WERI-Rb-1 (cell line): ENCODE measurements around the gene DNAAF8.
A peak's percentile ranks its signal among the peaks of the same experiment; 100 is the strongest.

Experiments used
- DNase-seq: peaks from one replicate; pipeline ENCODE4 v3.0.0-alpha.2; 2020
- H3K27ac ChIP-seq: fragments of 250-450 bp; sonication (Bioruptor Pico); 2 replicates; pipeline ENCODE4 v1.5.1; 2020; ENCODE audit warnings: mild to moderate bottlenecking, moderate library complexity
- H3K27me3 ChIP-seq: fragments of 250-450 bp; sonication (Bioruptor Pico); 2 replicates; pipeline ENCODE4 v1.5.1; 2021; ENCODE audit warnings: mild to moderate bottlenecking, low read depth, moderate library complexity; ENCODE audit not compliant: insufficient read depth, severe bottlenecking
- H3K36me3 ChIP-seq: fragments of 250-450 bp; sonication (Bioruptor Pico); 2 replicates; pipeline ENCODE4 v1.5.1; 2020; ENCODE audit warnings: mild to moderate bottlenecking, moderate library complexity
- H3K4me3 ChIP-seq: 2 replicates; pipeline ENCODE4 v1.5.1; 2011; ENCODE audit warnings: low read depth, mild to moderate bottlenecking, control low read depth, low read length
- H3K9me3 ChIP-seq: fragments of 250-450 bp; sonication (Bioruptor Pico); 2 replicates; pipeline ENCODE4 v1.5.1; 2021; ENCODE audit warnings: mild to moderate bottlenecking, moderate library complexity; ENCODE audit not compliant: severe bottlenecking
- TF ChIP-seq, protein P1 (sequence below): IDR thresholded peaks from 2 replicates; pipeline ENCODE4 v1.5.1; 2011; ENCODE audit warnings: low read depth, mild to moderate bottlenecking, control low read depth, inconsistent platforms, low read length

DNAAF8 gene

DNA sequence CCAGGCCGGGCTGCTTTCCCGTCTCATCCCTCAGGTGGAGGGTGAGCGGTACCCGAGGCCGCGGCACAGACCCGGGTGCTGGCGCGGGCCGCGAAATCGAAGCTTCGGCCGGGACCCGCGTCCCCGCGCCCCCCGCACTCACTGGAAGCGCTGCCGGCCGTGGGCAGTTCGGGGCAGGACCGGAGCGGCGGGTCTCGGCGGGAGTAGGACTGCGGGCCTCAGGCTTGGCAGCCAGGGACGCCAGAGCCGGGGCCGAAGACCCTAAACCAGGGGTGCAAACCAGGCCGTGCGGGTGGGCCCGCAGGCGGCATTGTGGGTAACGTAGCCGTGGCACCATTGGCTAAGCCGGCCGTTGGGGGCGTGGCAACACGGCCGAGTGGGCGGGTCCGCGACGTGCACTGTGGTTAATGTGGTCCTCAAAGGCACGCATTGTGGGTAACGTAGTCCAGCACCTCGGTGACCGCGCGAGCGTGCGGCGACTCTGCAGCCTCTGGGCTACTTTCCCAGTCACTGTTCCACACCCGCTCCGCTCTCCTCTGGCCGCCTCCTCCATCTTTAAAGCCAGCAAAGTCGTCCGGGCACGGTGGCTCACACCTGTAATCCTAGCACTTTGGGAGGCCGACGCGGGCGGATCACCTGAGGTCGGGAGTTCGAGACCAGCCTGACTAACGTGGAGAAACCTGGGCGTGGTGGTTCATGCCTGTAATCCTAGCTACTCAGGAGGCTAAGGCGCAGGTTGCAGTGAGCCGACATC lies 32.7 kb downstream of the DNAAF8 start, which contains the start of gene ZNF500:
Gene ZNF500 (minus strand): TSS at position 288 of the 754 bp plus-strand sequence. CDS start 1,184 bp downstream, outside the sequence.
- Histone ChIP-seq H3K27me3 (no peaks in the 10 kb centered on the region), H3K9me3 (no peaks in the 10 kb centered on the region), H3K27ac (peak within 1 kb of the TSS; percentile 77), H3K36me3 (peaks cover 31% of the 10 kb centered on the region), H3K4me3 (peak within 1 kb of the TSS; percentile 93)
- DNase-seq = peak; percentile 98
- TF ChIP-seq, protein P1, sequence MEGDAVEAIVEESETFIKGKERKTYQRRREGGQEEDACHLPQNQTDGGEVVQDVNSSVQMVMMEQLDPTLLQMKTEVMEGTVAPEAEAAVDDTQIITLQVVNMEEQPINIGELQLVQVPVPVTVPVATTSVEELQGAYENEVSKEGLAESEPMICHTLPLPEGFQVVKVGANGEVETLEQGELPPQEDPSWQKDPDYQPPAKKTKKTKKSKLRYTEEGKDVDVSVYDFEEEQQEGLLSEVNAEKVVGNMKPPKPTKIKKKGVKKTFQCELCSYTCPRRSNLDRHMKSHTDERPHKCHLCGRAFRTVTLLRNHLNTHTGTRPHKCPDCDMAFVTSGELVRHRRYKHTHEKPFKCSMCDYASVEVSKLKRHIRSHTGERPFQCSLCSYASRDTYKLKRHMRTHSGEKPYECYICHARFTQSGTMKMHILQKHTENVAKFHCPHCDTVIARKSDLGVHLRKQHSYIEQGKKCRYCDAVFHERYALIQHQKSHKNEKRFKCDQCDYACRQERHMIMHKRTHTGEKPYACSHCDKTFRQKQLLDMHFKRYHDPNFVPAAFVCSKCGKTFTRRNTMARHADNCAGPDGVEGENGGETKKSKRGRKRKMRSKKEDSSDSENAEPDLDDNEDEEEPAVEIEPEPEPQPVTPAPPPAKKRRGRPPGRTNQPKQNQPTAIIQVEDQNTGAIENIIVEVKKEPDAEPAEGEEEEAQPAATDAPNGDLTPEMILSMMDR = no peak

GRCh38 chr16:4767872-4768548 lies 33.7 kb downstream of the DNAAF8 start:
- no peak for DNase-seq
- no peaks in the 10 kb centered on the region for H3K27me3 ChIP-seq
- peaks cover 22% of the 10 kb centered on the region for H3K36me3 ChIP-seq
- TF ChIP-seq, protein P1 = no peak
- no peak overlapping the region for H3K4me3 ChIP-seq
- H3K27ac ChIP-seq = no peak overlapping the region
- H3K9me3 ChIP-seq = no peaks in the 10 kb centered on the region

- Histone ChIP-seq H3K27me3 (no peaks in the 10 kb centered on the region), H3K4me3 (no peak overlapping the region), H3K27ac (no peak overlapping the region), H3K36me3 (peaks cover 16% of the 10 kb centered on the region), H3K9me3 (no peaks in the 10 kb centered on the region)
- TF ChIP-seq, protein P1 = no peak
- DNase-seq = no peak
Observed at GRCh38 chr16:4768549-4769305, 34.4 kb downstream of the DNAAF8 start.

GRCh38 chr16:4769306-4769638 lies 34.9 kb downstream of the DNAAF8 start:
- H3K4me3 ChIP-seq = no peak overlapping the region
- no peak overlapping the region for H3K27ac ChIP-seq
- no peaks in the 10 kb centered on the region for H3K27me3 ChIP-seq

DNA sequence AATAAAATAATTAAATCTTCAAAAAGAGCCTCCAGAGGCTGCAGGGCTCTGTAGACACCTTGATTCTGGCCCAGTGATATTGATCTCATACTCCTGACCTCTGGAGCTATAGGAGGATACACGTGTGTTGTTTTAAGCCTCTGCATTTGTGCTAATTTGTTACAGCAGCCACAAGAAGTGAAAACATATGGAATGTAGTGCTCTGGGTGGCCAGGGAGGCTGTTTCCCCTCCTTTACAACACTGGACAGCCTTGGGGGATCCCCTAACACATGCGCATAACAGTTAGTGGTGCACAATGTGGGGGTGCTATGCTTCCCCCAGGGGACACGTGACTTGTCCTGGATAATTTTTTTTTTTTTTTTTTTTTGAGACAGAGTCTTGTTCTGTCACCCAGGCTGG lies 37.3 kb downstream of the DNAAF8 start:
- TF ChIP-seq, protein P1 = no peak

More at GRCh38 chr16:4769306-4769638, 34.9 kb downstream of the DNAAF8 start:
- TF ChIP-seq, protein P1 = no peak
- Histone ChIP-seq H3K9me3 (no peaks in the 10 kb centered on the region), H3K36me3 (peaks cover 11% of the 10 kb centered on the region)
- DNase-seq = peak; percentile 46

More for the DNA sequence above, 37.3 kb downstream of the DNAAF8 start:
- no peak for DNase-seq
- no peaks in the 10 kb centered on the region for H3K27me3 ChIP-seq
- H3K9me3 ChIP-seq = peaks cover 6% of the 10 kb centered on the region
- H3K27ac ChIP-seq = peak overlapping the region; percentile 66
- H3K36me3 ChIP-seq = no peaks in the 10 kb centered on the region
- H3K4me3 ChIP-seq = no peak overlapping the region
